DOHH2 (cell line): Measurements from ENCODE around the gene IGSF10.

ENCODE experiments used
- H3F3A ChIP-seq: fragments of 200-600 bp; sonication (generic), shearing (Covaris generic); 2 replicates; pipeline ENCODE4 v1.6.0; 2016; ENCODE audit warnings: antibody characterized with exemption, mild to moderate bottlenecking; ENCODE audit not compliant: control insufficient read depth, insufficient read depth
- H3K27ac ChIP-seq: fragments of 200-600 bp; sonication (generic); 2 replicates; pipeline ENCODE4 v1.5.1; 2014; ENCODE audit warnings: low read depth, mild to moderate bottlenecking, low read length, moderate library complexity
- H3K27me3 ChIP-seq: fragments of 200-600 bp; sonication (generic); 2 replicates; pipeline ENCODE4 v1.6.1; 2014; ENCODE audit warnings: mild to moderate bottlenecking, low read length, mixed read lengths; ENCODE audit not compliant: control insufficient read depth
- H3K36me3 ChIP-seq: fragments of 200-600 bp; sonication (generic); 2 replicates; pipeline ENCODE4 v1.6.1; 2014; ENCODE audit warnings: mild to moderate bottlenecking, low read length, moderate library complexity, mixed read lengths; ENCODE audit not compliant: control insufficient read depth
- H3K4me1 ChIP-seq: fragments of 200-600 bp; sonication (generic); 2 replicates; pipeline ENCODE4 v1.6.1; 2014; ENCODE audit warnings: mild to moderate bottlenecking, low read length, mixed read lengths; ENCODE audit not compliant: control insufficient read depth
- H3K4me2 ChIP-seq: fragments of 200-600 bp; sonication (generic); 2 replicates; pipeline ENCODE4 v1.6.0; 2014; ENCODE audit warnings: mild to moderate bottlenecking, low read length, moderate library complexity
- H3K4me3 ChIP-seq: fragments of 200-600 bp; sonication (generic); 2 replicates; pipeline ENCODE4 v1.5.1; 2014; ENCODE audit warnings: mild to moderate bottlenecking, low read length, mixed read lengths
- H3K79me2 ChIP-seq: fragments of 200-600 bp; sonication (generic); 2 replicates; pipeline ENCODE4 v1.6.1; 2014; ENCODE audit warnings: mild to moderate bottlenecking, low read length, mixed read lengths; ENCODE audit not compliant: control insufficient read depth
- H3K9me2 ChIP-seq: fragments of 200-600 bp; sonication (generic); replicated peaks from 2 replicates; pipeline ENCODE4 v1.6.1; 2014; ENCODE audit warnings: mild to moderate bottlenecking, low read length, mixed read lengths; ENCODE audit not compliant: control insufficient read depth
- H3K9me3 ChIP-seq: fragments of 200-600 bp; sonication (generic); 2 replicates; pipeline ENCODE4 v1.6.1; 2014; ENCODE audit warnings: antibody characterized with exemption, low read length, mixed read lengths; ENCODE audit not compliant: control insufficient read depth, insufficient read depth
- H4K20me1 ChIP-seq: fragments of 200-600 bp; sonication (generic); 2 replicates; pipeline ENCODE4 v1.6.0; 2014; ENCODE audit warnings: low read depth, mild to moderate bottlenecking, antibody characterized with exemption, low read length, moderate library complexity; ENCODE audit not compliant: control insufficient read depth, insufficient read depth
- CTCF ChIP-seq: fragments of 200-600 bp; sonication (generic); IDR thresholded peaks from one replicate; pipeline ENCODE4 v1.5.1; 2014; ENCODE audit warnings: antibody characterized with exemption, mild to moderate bottlenecking, low read depth, low read length; ENCODE audit not compliant: poor library complexity, severe bottlenecking
- EZH2phosphoT487 ChIP-seq: fragments of 200-600 bp; sonication (generic); IDR thresholded peaks from 2 replicates; pipeline ENCODE4 v1.6.1; 2017; ENCODE audit warnings: borderline replicate concordance, mild to moderate bottlenecking, antibody characterized with exemption, low read length, moderate library complexity, mixed read lengths

The IGSF10 gene

GRCh38 chr3:151430821-151431484 is 29.9 kb downstream of the IGSF10 start:
- H3K9me2 ChIP-seq: no peaks in the 10 kb centered on the region
- peaks cover 4% of the 10 kb centered on the region; the same call in 1 of the 2 replicates for H3K36me3 ChIP-seq

GRCh38 chr3:151428386-151428785 is 32.5 kb downstream of the IGSF10 start:
- H3K9me3 ChIP-seq: no peaks in the 10 kb centered on the region
- no peak overlapping the region for H3K27ac ChIP-seq
- peaks cover 4% of the 10 kb centered on the region; the same call in 1 of the 2 replicates for H3K36me3 ChIP-seq
- no peaks in the 10 kb centered on the region for H3F3A ChIP-seq
- TF ChIP-seq EZH2phosphoT487 (no peak), CTCF (no peak)
- H3K9me2 ChIP-seq: no peaks in the 10 kb centered on the region
- no peaks in the 10 kb centered on the region for H4K20me1 ChIP-seq
- H3K4me2 ChIP-seq: no peak overlapping the region
- H3K27me3 ChIP-seq: no peaks in the 10 kb centered on the region
- peaks cover 29% of the 10 kb centered on the region for H3K4me1 ChIP-seq
- H3K79me2 ChIP-seq: no peaks in the 10 kb centered on the region
- no peak overlapping the region for H3K4me3 ChIP-seq

More at GRCh38 chr3:151430821-151431484, 29.9 kb downstream of the IGSF10 start:
- Histone ChIP-seq H3F3A (no peaks in the 10 kb centered on the region), H3K4me2 (no peak overlapping the region), H3K9me3 (no peaks in the 10 kb centered on the region), H3K4me3 (no peak overlapping the region), H3K4me1 (peaks cover 40% of the 10 kb centered on the region), H3K79me2 (no peaks in the 10 kb centered on the region), H4K20me1 (no peaks in the 10 kb centered on the region), H3K27me3 (no peaks in the 10 kb centered on the region), H3K27ac (no peak overlapping the region)
- TF ChIP-seq EZH2phosphoT487 (no peak), CTCF (no peak)

- Histone ChIP-seq H3K79me2 (no peaks in the 10 kb centered on the region), H3K27ac (peak overlapping the region; percentile 52), H3K4me2 (peak overlapping the region; percentile 62), H3K9me2 (no peaks in the 10 kb centered on the region), H3K4me1 (peaks cover 28% of the 10 kb centered on the region), H4K20me1 (no peaks in the 10 kb centered on the region), H3F3A (no peaks in the 10 kb centered on the region), H3K4me3 (peak overlapping the region; percentile 43), H3K27me3 (no peaks in the 10 kb centered on the region), H3K36me3 (no peaks in the 10 kb centered on the region), H3K9me3 (no peaks in the 10 kb centered on the region)
- no peak for TF ChIP-seq EZH2phosphoT487
- TF ChIP-seq CTCF: peak; percentile 59
These were observed 34.6 kb downstream of the IGSF10 start for GRCh38 chr3:151426341-151426657.
